Muscle layer of duodenum (tissue), 2 donors: ENCODE data around the gene MRPS33.
"Not testable (repeated sequence)": the region's sequence is repeated elsewhere in the genome, so short reads cannot be mapped to it uniquely, and the experiment has no call there.

ENCODE experiments used
- H3K27ac ChIP-seq: one replicate; pipeline ENCODE4 v1.7.0; 2013; ENCODE audit warnings: mild to moderate bottlenecking, low read length
- H3K27me3 ChIP-seq: one replicate; pipeline ENCODE4 v1.7.0; 2013; ENCODE audit warnings: low read depth, mild to moderate bottlenecking, control low read depth, low read length
- H3K36me3 ChIP-seq, 2 donors: one replicate each; pipeline ENCODE4 v1.7.0; 2013; ENCODE audit warnings: low read length in 2 of 2, control low read depth in 1 of 2, mild to moderate bottlenecking in 1 of 2; ENCODE audit not compliant: insufficient read depth in 2 of 2, control insufficient read depth in 1 of 2
- H3K4me1 ChIP-seq, 2 donors: one replicate each; pipeline ENCODE4 v1.7.0; 2013; ENCODE audit warnings: low read length in 2 of 2, mild to moderate bottlenecking in 2 of 2, control low read depth in 1 of 2, moderate library complexity in 1 of 2; ENCODE audit not compliant: insufficient read depth in 2 of 2, control insufficient read depth in 1 of 2
- H3K4me3 ChIP-seq, 2 donors: one replicate each; pipeline ENCODE4 v1.7.0; 2013; ENCODE audit warnings: low read length in 2 of 2, low read depth in 1 of 2, mild to moderate bottlenecking in 1 of 2
- H3K9me3 ChIP-seq, 2 donors: one replicate each; pipeline ENCODE4 v1.7.0; 2013; ENCODE audit warnings: low read length in 2 of 2, control low read depth in 1 of 2, mild to moderate bottlenecking in 1 of 2; ENCODE audit not compliant: control insufficient read depth in 1 of 2
- donor health status: healthy.

The MRPS33 gene

DNA sequence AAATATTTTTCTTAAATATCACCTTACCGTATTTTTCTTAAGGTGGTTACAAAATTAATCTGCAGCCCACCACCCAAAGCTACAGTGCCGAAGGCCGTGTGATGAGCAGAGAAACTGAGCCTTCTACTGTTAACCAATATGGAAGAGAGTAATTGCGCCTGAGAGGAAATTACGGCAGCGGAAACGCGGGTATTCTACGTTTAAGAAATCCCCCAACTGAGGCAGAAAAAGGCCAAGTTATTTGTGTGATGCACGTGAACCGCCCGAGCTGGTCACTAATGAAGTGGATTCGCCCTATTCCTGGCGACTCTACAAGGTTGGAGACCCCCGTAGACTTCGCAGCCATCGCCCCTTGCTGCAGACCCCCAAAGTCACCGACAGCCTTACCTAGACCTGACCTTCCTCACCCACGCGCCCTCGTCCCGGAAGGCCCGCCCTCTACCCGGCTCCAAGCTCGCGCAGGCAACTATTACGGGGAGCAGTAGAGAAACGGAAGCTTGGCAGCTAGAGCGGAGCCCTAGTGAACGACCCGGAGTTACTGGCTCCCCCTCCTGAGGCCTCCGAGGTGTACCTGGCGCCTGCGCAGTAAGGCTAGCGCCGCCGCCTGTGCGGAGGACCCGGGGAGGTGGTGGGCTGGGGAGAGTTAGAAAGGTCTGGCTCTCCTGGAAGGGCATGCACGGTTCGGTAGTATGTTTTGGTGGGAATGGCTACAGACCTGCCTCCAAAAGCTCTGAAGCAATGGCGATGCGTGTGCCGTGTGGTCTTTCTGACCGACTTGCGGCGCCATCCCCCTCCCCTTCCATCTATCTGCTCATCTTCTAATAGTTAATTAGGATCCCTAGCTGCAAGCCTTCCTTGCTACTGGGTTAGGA is at the start of gene MRPS33:
Gene MRPS33 (minus strand): TSS at position 429 of the 872 bp plus-strand sequence. CDS start 4,319 bp downstream, outside the sequence.
- Histone ChIP-seq H3K9me3 (no peaks in the 10 kb centered on the region), H3K4me1 (peaks cover 5 to 7% of the 10 kb centered on the region in 2 donors), H3K4me3 (peak within 1 kb of the TSS; percentile 69 to 97), H3K27ac (peak within 1 kb of the TSS; percentile 93), H3K27me3 (no peaks in the 10 kb centered on the region), H3K36me3 (peaks cover 0 to 6% of the 10 kb centered on the region in 2 donors)

DNA sequence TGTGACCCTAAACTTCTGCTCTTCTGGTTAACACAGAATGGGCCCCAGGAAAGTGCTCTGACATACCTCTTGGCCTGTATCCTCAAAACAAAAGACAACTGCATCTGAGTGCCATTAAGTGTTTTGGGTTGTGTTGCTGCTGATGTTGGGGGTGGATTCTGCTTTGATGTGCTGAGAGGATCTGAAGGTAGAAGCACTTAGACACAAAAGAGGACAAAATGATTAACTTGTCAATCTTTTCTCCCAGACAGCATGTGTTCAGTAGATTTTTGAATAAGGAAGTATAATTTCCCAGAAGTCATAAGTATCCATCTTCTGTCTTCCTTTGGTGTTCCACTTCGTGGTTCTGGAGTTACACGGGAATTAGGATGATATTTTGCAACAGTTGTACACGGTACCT is 43.0 kb upstream of the MRPS33 start:
- Histone ChIP-seq H3K27ac (no peak overlapping the region), H3K4me1 (no peaks in the 10 kb centered on the region), H3K9me3 (peaks cover 6 to 7% of the 10 kb centered on the region in 2 donors), H3K4me3 (no peak overlapping the region), H3K36me3 (no peaks in the 10 kb centered on the region), H3K27me3 (no peaks in the 10 kb centered on the region)

DNA sequence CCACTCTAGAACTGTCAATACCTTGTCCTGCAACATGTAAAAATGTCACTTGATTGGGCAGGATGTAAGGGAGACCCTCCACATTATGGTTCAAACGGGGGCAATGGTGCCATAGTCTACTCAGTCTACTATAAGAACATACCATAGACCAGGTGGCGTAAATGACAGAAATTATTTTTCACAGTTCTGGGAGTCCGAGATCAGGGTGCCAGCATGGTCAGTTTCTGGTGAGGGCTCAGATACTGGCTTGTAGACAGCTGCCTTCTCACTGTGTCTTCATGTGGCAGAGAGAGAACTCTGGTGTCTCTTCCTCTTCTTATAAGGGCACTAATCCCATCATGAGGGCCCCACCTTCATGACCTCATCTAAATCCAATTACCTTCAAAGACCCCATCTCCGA is 40.4 kb upstream of the MRPS33 start:
- no peaks in the 10 kb centered on the region for H3K27me3 ChIP-seq

DNA sequence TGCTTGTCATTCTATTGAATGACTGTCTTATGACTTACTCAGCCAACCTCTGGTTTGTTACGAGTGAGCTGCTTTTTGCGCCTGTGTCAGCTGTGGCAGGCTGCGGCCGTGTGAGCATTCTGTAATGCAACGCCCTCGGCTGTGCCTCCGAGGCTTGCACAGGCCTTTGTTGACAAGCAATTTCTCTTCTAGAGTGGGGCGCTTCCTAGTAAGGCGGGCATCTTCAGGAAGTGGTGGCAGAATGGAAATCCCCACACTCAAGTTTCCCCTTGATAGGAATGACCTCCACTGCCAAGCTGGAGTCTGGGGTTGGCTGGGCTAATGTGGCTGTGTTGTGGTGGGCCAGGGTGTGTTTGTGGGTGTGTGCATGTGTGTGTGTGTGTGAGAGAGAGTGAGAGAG is 38.9 kb upstream of the MRPS33 start:
- Histone ChIP-seq H3K4me1 (no peaks in the 10 kb centered on the region), H3K27ac (no peak overlapping the region), H3K4me3 (no peak overlapping the region), H3K9me3 (peaks cover 6 to 7% of the 10 kb centered on the region in 2 donors), H3K27me3 (no peaks in the 10 kb centered on the region), H3K36me3 (no peaks in the 10 kb centered on the region)

More for the DNA sequence above, 40.4 kb upstream of the MRPS33 start:
- no peak overlapping the region for H3K27ac ChIP-seq
- peaks cover 6 to 7% of the 10 kb centered on the region in 2 donors for H3K9me3 ChIP-seq
- H3K4me3 ChIP-seq, result no peak overlapping the region
- H3K4me1 ChIP-seq, result no peaks in the 10 kb centered on the region
- no peaks in the 10 kb centered on the region for H3K36me3 ChIP-seq

DNA sequence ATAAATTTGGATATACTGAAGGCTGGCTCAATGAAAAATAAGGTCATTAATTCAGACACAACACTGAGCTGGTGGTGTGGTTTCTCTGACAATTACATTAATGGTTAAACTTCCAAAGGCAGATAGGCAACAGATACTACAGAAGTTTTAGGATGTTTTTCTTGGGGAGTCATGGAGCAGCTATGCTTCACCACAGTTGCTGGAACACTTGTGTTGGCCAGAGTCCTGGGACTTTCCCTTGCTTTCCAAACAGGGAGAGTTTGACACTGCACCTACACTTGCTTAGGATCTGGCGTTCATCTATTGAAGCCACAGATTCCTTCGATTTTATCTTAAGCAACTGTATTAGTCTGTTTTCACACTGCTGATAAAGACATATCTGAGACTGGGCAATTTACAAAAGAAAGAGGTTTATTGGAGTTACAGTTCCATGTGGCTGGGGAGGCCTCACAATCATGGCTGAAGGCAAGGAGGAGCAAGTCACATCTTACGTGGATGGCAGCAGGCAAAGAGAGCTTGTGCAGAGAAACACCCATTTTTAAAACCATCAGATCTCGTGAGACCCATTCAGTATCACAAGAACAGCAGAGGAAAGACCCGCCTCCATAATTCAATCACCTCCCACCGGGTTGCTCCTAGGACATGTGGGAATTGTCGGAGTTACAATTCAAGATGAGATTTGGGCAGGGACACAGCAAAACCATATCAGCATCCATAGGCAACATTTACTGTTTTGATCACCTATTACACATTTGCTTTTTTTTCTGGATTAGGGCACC is 31.3 kb upstream of the MRPS33 start:
- H3K27me3 ChIP-seq, result no peaks in the 10 kb centered on the region
- no peak overlapping the region for H3K4me3 ChIP-seq
- H3K4me1 ChIP-seq, result no peaks in the 10 kb centered on the region
- no peak overlapping the region for H3K27ac ChIP-seq
- H3K36me3 ChIP-seq, result no peaks in the 10 kb centered on the region
- no peaks in the 10 kb centered on the region for H3K9me3 ChIP-seq

DNA sequence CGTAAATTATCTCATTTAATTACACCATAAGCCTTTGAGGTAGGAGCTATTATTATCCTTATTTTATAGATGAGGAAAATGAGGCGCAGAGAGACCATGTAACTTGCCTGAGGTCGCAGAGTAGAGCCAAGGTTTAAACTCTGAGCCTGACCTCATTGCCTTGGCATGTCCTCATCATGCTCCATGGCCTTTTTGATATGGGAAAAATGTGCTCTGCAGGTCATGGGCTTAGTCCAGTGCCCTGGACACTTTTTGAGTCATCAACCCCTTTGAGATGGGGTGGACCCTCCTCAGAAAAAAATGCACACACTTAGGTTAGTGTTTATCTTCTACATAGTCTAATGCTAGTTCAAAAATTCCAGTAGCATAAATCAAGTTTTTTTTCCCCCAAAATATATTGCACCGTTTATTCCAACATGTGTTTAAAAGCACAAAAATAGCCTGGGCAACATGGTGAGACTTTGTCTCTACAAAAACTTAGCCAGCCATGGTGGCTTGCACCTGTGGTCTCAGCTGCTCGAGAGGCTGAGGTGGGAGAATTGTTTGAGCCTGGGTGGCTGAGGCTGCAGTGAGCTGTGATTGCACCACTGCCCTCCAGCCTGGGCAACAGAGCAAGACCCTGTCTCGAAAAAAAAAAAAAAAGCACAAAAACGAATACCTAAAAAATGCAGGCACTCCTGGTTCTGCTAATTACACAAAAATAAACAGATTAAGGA is 30.5 kb upstream of the MRPS33 start:
- Histone ChIP-seq H3K4me3 (no peak overlapping the region), H3K4me1 (no peaks in the 10 kb centered on the region), H3K9me3 (no peaks in the 10 kb centered on the region), H3K27ac (no peak overlapping the region), H3K27me3 (no peaks in the 10 kb centered on the region), H3K36me3 (no peaks in the 10 kb centered on the region)

DNA sequence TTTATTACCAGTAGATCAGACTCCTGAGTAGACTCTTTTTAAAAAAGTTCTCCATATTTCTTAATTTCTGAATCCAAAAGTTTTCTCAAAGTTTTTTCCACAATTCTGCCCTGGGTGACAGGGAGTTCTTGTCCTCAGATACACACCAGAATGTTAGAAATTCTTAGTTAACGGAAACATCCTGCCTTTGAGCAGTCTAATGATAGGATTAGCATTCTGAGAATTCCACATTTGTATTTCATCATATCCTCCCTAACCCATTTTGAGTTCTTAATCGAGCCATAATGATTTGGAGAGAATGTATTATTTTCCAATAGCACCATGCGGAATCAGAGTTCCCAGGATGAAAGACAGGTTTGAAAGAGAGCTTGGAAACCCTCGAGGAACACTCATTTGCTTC is 28.9 kb upstream of the MRPS33 start:
- Histone ChIP-seq H3K9me3 (no peaks in the 10 kb centered on the region), H3K4me1 (no peaks in the 10 kb centered on the region), H3K27ac (no peak overlapping the region), H3K4me3 (no peak overlapping the region), H3K36me3 (no peaks in the 10 kb centered on the region), H3K27me3 (no peaks in the 10 kb centered on the region)

DNA sequence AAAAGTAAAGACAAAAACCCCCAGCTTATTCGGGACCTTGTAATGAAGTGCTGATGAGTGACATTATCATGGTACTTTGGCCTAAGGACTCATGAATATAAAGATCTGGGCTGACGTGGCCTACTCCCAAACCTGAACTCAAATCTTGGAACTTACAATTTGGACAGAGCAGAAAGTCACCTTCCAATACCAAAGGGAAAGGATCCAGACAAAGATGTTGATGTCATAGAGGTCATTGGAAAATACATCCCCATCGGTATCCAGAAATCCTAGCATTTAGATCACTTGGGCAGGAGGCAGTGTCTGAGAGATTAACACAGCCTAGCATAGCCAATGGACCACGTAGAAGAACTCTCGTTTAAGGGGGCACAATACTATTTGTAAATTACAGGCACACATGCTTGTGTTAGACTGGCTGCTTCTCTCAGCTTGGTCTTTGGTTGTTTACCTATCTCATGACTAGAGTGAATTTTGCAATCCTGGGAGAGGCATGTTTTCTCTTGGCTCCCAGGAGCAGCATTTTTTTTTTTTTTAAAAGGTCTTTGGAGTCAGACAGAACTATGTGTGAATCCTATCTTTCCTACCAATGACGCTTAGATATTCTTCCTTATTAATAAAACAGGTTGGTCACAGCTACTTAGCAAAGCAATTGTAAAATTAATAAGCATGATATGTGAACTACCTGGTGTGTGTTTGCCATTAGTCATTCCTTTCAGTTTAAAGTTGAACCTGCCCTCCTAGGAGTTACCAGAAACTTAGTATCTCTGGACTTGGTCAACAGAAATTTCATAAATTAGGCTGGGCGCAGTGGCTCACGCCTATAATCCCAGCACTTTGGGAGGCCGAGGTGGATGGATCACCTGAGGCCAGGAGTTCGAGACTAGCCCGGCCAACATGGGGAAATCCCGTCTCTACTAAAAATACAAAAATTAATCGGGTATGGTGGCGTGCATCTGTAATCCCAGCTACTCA is 27.8 kb upstream of the MRPS33 start:
- Histone ChIP-seq H3K27me3 (no peaks in the 10 kb centered on the region), H3K4me1 (no peaks in the 10 kb centered on the region), H3K27ac (no peak overlapping the region), H3K9me3 (no peaks in the 10 kb centered on the region), H3K4me3 (no peak overlapping the region), H3K36me3 (no peaks in the 10 kb centered on the region)

DNA sequence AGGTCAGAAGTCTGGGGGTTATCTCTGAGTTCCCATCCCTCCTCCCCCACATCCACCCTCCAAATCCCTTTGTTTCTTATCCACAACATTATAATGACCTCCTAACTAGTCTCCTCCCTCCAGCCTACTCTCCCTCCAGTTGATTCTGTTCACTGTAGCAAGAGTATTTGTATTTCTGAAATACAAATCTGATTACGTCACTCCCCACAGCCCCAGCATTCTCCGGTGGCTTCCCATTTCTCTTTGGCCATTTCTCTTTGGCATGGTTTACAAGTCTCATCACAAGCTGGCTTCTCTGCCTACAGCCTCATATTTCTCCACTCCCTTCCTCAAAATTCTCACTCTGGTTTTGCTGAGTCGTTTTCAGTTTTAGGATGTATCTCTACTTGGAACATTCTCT is 24.6 kb upstream of the MRPS33 start:
- H3K27me3 ChIP-seq, result no peaks in the 10 kb centered on the region

DNA sequence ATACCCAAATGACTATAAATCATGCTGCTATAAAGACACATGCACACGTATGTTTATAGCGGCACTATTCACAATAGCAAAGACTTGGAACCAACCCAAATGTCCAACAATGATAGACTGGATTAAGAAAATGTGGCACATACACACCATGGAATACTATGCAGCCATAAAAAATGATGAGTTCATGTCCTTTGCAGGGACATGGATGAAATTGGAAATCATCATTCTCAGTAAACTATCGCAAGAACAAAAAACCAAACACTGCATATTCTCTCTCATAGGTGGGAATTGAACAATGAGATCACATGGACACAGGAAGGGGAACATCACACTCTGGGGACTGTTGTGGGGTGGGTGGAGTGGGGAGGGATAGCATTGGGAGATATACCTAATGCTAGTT is 23.3 kb upstream of the MRPS33 start:
- not testable (repeated sequence) for H3K4me1 ChIP-seq, H3K36me3 ChIP-seq, H3K27ac ChIP-seq, H3K27me3 ChIP-seq, H3K9me3 ChIP-seq, H3K4me3 ChIP-seq

More for the DNA sequence above, 24.6 kb upstream of the MRPS33 start:
- Histone ChIP-seq H3K27ac (no peak overlapping the region), H3K4me1 (no peaks in the 10 kb centered on the region), H3K9me3 (no peaks in the 10 kb centered on the region), H3K36me3 (no peaks in the 10 kb centered on the region), H3K4me3 (no peak overlapping the region)
